Fibroblast of peridontal ligament (primary cell): ENCODE results near the gene KLHL29.

Experiments used
- DNase-seq: peaks from one replicate; pipeline ENCODE4 v3.0.0-alpha.2; 2010; ENCODE audit errors: extremely low read depth

KLHL29 gene

DNA sequence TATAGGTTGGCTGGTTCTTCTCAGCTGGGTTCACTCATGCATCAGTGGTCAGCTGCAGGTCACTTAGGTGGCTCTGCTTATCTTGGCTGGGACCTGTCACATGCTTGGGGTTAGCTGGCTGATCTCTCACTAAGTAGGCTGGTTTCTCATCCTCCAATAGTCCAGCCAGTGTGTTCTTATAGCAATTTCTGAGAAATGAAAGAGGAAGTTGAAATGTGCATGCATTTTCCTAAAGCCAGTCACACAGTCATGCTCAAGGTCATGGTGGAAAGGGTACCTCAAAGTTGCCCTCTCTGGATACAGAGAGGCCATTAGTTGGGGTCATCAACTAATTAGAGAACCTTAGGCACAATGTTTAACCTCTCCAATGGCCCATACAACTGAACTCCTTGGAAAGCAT, 64.4 kb downstream of the KLHL29 start:
- DNase-seq: no peak

DNA sequence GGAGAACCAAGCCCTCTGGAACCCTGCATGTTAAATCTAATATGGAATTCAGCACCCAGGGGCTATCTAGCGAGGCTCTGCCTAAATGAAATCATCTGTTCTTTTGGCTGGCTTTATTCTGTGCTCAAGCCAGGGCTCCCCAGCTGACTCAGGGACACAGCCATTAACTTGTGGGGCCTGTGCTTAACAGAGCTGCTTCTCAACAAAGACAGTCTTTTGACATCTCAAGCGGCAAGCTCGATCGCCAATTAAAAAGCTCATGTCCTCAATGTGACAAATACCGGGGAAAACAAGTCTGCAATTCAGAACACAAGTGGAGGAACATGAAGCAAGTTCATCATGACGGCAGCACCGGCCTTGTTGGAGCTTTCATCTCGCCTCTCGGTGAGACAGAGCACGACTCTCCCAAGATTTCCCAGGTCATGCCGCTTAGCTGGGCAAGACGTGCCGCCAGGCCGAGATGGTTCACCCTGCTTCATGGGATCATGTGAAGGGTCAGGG, 64.9 kb downstream of the KLHL29 start:
- no peak for DNase-seq

DNA sequence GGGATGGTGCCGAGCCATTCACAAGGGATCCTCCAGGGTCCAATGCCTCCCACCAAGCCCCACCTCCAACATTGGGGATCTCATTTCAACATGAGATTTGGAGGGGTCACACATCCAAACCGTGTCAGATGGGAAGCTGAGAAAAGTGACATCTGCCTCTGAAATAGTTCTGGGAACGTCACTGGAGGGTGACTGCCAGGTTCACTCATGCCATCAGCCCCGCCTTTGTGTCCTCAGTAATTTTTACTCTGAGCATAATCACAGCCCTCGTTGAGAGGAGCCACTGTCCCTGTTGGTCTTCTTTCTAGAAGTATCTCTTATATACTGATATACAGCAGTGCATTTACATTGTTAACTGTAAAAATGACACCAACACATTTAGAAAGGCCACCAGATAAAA, 67.4 kb downstream of the KLHL29 start:
- no peak for DNase-seq

DNA sequence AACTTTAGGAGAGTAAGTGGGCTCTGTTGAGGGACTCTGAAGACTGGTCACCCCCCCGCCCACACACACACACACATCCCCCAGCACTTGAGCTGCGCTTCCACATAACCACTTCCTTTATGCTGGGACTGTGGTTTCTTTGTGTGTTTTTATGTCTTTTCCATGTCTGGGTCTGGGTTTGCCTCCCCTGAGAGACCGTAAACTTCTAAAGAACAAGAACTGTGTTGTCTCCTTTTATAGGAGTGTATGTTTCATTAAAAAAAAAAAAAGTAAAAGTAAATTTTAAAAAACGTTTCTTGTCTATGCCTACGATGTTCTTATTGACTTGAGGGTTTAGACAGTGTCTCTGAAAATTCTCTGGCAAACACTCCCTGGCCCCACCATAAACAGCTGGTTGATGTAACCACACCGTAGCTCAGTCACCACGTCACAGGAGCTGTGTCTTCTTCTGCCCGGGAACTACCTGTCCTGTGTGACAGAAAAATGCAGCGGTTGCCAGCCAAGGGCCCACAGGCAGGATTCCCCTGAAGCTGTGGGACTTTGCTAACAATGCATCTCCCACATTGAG, 68.0 kb downstream of the KLHL29 start:
- peak; percentile 21 for DNase-seq

DNA sequence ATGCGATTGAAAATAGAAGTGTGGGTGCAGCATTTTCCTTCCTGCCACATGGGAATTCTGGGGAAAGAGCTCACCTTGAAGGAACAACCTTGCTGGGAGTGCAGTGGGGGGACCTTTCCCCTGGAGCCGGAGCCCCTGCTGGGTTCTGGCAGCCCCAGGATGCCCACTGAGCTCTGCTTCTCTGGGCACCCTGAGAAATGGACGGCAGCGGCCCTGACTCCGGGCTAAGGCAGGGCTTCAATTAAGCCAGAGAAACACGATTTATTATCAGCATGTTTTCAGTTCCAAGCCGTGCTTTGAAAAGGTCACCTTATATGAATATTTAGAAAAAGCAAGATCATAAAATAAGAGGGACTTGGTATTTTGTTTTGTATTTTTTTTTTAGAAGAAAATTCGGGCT, 68.5 kb downstream of the KLHL29 start:
- DNase-seq: no peak

DNA sequence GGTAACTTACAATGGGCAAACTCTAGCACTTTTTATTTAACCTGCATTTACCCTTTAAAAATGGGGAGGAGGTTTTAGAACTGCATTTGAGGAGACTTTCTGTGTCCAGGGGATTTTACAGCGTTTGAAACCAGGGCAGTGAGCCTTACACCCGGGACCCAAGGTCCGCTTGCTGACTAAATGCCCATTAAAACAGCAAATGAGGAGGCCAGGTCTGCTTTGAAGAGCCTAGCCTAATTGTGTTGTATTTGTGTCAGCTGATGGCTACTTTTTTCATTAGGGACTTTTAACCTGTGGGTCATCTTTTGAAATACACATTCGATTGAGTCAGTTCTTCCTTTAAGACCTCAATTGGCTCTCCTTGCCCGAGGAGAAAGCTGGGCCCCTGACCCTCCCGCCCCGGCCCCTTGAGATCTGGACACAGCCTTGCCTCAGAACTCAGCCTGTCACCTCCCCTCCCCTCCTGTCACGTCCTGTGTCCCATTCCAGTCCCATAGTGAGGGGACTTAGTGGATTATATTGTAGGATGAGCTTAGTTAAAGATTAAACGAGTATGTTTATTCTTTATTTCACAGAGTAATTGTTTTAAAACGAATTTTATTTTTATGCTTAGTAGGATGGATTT, 69.0 kb downstream of the KLHL29 start:
- DNase-seq: no peak

DNA sequence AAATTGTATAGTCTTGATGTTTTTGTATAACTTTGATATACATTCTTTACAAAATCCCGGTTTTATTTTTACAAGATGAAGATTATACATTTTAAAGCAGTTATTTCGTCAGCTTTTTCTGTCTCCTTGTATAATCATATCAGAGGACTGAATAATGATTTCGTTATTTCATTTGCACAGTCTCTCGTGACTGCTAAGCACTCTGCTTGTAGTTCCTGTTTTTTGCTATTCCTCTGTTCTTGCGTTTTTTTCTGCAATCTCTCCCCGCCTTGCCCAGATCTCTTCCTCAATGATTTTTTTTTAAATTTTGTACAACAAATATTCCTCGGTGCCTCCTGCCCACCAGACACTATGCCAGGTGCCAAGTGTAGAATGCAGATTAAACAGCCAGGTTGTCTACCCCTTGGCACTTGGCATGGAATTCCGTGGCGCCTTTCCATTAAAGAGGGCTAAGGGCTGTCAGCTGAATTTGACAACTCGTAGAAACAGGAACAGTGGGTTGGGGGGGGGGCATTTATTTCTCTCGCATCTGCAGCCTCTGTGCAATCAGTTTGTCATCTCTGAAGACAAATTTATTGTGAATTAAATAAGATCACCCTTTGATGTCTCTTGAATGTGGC, 69.6 kb downstream of the KLHL29 start:
- DNase-seq: no peak

DNA sequence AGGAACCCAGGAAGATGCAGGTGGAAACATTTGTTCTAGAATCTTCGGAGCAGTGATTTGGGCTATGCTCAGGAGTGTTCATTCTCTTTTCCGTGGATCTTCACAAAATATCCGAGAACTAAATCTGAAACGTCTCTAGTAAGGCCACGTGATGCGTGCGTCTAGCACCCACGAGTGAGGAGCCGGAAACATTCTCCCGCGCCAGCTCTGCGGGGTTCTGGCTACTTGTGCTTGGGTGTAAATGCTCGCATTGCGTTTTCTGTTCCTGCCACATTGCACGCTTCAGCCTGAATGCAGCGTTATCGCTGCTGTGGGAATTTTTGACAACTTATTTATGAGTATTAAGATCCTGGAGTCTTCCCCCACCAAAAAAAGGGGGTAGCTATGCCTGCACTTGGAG, 71.4 kb downstream of the KLHL29 start:
- no peak for DNase-seq

DNA sequence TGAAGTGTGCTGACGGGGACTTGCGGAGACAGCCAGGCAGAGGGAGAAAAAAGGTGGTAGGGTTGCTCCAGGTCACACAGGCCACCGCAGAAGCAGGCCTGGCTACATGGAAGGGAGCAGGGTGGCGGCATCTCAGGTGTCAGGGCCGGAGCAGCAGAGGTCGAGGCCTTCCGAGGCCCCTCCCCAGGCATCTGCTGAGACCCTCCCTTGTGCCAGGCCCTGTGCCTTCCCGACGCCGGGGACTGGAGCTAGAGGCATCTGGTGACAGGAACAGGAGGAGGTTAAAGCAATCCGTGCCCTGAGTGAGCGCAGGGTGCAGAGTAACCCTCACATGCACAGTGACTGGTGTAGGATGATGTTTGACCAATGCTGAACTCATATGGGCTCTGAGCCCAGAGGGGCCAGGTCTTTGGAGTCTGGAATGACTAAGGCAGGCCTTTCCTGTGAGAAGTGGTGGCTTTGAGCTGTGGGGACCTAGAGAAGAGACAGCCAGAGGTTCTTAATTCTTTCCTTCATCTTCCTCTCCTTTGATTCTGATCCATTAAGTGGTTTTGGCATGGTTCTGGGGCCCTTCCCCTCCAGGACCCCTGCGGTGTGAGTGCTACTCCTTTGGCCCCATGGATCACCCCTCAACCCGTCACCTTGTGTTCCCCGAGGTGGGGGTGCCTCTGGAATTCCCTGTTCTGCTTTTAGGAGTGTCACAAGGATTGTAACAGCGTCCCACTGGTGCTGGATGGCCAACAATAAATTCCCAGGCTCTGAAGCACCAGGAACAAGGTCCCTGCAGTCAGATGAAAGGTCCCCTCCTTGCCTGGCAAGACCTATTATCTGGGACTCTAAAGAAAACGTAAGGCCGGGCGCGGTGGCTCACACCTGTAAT, 72.1 kb downstream of the KLHL29 start:
- peak; percentile 34 for DNase-seq

DNA sequence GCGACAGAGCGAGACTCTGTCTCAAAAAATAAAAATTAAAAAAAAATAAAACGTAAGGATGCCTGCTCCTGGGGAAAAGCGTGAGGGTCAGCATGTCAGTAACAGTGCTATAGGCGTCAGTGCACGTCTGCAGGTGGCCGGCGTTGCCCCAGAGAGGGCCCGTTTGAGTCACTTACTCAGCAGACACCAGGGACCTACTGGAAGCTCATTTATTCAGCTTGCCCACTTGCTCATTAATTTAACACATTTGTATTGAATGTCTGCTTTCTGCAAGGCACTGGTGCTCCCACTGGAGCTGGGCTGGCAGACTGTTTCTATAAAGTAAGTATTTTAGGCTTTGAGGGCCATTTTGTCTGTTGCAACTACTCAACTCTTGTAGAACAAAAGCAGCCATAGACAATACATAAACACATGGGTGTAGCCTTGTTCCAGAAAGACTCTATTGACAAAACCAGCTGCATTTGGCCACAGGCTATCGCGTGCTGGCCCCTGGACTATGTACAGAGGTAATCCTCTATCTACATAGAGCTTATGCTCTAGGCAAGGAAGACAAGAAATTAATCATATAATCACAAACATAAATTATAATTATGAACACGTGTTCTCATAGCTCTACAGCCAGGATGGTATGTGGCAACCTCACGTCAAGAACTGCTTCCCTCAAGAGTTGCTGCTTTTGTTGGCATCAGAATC, 73.2 kb downstream of the KLHL29 start:
- no peak for DNase-seq

DNA sequence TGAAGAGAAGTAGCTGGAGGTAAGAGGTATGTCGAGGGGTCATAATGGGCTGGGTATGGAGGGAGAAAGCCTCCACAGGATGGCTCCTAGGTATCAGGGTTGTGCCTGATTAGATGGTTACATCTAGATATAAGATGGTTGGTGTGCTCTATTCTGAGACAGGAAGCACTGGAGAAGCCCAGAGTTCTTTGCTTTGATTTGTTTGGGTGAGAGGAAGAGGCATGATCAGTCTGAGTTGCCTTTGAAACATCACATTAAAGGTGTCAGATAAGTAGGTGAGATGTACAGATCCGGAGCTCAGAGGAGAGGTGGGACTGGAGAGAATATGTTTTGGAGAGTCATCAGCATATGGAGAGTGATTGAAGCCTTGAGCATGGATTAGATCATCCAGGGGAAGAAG, 74.1 kb downstream of the KLHL29 start:
- DNase-seq: no peak

DNA sequence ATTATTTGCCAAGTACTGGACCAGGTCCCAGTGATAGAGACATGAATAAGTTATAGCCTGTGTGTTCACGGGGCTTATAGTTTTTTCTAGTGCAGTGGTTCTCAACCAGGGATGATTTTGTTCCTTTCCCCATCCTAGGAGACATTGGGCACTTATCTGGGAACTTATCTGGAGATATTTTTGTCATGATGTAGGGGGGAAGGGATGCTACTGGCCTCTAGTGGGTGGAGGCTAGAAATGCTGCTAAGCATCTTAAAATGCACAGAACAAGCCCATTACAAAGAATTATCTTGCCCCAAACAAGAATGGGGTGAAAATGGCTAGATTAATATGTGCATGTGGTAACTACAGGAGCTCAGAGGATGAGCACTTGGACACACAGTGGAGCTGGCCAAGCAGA, 75.2 kb downstream of the KLHL29 start:
- DNase-seq: peak; percentile 34

DNA sequence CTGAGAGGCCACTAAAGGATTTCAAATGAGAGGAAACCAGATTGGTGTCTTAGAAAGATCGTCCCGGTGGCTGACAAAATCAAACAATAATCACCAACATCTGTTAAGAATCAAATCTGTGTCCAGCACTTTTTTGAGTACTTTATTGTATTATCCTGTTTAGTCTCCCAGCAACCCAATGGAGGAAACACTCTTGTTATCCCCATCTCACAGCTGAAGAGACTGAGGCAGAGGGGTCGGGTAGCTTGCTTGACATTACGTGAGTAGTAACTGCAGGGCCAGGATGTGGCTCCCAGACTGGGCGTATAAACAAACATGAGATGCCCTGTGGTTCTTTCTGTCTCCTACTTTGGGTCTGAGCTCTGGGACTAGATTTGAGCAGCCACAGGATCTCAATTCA, 76.0 kb downstream of the KLHL29 start:
- no peak for DNase-seq

DNA sequence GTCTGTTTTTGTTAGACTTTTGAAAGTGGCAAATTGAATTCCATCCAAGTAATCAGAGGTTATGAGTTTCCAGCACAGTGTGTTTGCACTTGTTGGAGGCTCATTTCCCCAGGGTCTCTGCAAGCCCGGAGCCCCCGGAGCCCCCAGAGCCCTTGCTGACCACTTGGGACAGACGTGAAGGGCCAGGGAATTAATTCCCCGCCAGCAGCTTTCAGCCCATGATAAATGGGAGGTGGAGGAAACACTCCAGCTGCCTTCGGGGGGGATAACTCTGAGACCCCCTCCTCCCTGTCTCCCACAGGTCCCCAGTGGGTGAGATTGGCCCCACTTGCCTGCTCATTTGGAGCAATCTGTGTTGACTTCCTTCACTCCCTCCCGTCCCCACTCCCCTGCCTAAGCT, 79.2 kb downstream of the KLHL29 start:
- no peak for DNase-seq

DNA sequence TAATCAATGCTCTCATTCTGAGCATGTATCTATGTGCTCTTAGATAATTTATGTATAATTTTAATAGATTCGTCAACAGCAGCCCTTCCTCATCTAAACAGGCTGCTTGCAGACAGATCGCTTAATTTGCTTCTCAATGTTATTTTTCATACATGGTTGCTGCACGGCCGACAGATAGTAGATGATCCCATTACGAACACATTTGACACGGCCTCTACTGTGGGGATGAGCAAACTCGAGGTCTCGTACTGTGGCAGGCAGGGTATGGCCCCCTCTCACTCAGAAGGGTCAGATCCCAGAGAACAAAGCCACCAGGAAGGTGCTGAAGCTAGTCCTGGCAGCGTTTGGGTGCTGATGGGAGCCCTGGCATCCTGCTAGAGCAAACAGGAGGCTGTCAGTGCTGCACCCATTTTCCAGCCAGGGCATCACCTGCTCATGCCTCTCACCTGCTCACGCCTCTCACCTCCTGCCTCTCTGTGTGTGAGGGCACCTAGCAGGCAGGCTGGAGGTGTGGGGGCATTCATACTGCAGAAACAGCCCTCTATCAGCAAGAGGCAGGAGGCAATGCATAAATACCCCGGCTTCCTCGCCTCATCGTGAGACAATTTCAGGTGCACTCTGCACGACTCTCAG, 80.0 kb downstream of the KLHL29 start:
- no peak for DNase-seq

DNA sequence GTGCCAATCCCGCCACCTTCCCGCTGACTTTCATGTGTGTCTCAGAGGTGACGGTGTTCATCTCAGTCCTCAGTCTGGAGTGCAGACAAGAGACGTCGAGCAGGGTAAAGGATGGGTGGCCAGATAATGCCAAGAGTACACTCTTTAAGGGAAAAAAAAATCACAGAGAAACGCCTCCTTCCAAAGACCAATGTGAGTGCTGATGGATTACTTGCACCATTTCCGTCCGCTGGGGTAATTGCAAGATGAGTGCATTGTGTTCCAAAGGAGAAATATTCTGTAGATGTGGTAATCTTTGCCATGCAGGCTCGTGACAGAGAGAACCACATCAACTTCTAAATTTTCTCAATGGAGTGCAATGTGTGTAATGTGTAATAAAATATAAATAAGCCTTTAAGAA, 81.0 kb downstream of the KLHL29 start:
- no peak for DNase-seq

DNA sequence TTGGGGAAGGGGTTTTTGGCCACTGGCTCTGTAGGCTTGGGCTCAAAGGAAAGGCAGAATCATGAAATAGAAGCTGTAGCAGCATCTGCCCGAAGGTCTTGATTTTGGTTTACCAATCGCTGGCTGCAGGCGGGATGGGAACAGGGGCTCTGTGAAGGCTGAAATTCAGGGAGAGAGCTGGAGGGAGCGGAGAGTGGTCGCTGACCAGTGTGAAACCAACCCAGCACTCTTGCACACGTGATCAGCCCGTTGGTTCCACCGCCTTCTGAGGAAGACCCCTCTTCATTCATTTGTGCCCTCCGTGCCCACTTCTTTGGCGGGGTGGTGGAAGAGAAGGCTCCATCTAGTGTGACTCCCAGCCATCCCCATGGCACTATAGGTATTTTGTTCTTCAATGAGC, 82.6 kb downstream of the KLHL29 start:
- DNase-seq: no peak

DNA sequence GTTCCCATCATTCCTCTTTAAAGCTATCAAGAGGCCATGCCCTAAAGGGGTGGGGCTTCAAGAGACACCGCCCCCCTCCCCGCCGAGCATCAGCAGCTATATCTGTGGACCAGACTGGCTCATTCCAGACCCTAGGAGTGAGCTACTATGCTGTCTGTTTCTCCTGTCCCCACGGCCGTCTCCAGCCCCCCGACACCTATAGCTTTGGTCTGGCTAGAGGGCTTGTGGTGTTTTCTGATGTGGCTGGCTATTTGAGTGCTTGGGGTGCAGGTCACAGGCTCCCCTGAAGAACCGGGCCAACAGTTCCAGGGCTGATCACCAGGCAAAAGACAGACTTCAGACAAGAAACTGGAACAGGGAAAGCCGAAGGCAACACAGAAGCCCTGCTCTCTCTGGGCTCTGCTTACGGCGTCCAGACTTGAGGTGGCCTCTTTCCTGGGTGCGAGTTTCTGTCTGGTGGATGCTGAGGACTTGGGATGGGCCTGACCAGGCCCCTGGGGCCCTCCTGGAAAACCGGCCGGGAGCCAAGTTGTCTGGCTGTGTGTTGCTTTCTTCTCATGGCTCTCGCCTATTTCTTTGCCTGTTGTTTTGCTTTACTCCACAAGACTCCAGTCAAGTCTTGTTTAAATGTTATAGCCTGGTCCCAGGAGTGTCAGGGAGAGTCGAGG, 83.6 kb downstream of the KLHL29 start:
- DNase-seq: no peak

DNA sequence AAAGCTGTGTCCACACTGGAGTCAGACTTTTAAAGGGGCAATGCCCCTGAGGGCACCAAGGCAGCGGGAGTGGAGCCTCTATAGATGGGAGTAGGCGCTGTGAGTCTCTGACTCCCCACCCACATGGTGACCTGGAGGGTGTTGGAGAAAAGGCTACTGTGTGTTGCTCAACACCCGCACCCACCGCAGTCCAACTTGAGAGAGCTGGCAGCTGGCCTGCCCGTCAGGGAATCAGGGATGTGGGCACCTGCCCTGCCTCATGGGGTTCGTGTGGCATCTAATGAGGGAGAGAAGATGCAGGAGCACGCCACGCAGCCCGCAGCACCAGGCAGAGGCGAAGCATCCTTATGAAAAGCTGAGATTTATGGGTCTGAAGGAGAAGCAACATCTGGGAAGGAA, 84.2 kb downstream of the KLHL29 start:
- DNase-seq: no peak

DNA sequence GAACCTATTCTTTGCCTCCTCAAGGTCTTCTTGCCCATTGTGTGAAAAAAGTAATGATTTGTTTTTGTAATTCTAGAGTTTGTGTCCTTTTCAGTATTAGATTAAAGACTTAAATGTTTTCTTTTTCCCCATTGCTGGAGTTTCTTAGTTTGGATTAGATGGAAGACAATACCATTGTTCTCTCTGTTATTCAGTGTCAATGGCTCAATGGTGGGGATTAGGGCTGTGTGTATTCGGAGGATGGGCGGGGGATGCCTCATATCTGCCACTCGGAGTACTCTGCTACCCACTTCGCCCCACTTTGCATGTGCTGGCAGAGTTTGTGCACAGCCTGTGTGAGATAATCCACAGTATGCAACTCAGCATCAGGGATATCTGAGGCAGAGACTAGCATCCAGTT, 90.1 kb downstream of the KLHL29 start:
- no peak for DNase-seq

DNA sequence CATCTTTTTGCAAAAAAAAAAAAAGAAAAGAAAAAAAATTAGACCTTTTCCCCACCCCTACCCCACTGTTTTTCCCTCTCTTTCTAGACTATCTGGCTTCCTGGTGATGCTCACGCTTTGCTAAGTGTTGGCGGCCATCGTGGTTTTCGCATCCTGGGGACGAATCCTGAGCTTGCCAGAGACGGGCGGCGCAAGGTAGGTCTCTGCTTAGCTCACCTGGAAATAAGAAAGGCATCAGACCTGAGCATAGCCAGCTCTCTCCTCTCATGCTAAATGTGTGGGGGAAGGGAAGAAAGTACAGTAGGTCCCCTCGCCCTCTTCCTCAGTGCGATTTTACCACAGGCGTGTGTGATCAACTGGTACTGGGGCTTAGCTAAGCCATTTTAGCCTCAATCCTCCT, 90.5 kb downstream of the KLHL29 start:
- DNase-seq: no peak
